ENCODE data around the gene SGMS1. TPM values are rescaled to one million over a fixed set of nuclear protein-coding genes. Genes with fewer than 3 reads are reported as not detected.

SGMS1 gene
- polyA plus RNA-seq, 1 of the 3 experiments (the other 2 are of a cell fraction), result 6.3 TPM

DNA sequence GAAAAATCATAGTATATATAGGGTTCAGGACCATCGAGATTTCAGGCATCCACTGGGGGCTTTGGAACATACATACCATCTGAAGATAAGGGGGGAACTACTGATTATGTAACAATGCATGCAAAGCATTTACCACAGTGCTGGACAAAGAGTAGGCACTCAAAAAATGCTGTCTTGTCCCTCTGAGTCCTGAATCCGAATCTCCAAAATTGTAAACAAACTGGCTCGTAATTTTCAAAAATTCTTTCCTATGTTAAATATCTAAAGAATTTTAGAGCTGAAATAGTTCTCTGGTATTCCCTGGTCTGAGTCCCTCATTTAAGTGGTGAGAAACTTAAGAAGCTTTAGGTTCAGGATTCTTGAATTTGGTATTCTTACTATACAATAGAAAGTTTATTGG, 204.7 kb downstream of the SGMS1 start:
- H3K9ac ChIP-seq, result no peak overlapping the region
- H2AFZ ChIP-seq (ENCODE audit: low read depth), result no peak overlapping the region
- H3K27ac ChIP-seq (ENCODE audit: low read depth in 2 of 2, low read length in 1 of 2), result no peak overlapping the region
- no peak overlapping the region for H3K4me3 ChIP-seq (ENCODE audit: low read depth in 2 of 2, low read length in 1 of 2)
- no peaks in the 10 kb centered on the region for H3K9me3 ChIP-seq
- H3K36me3 ChIP-seq (replicated peaks in 1 of 2; ENCODE audit: control insufficient read depth in 1 of 2, insufficient read depth in 2 of 2, low read length in 1 of 2), result no peaks in the 10 kb centered on the region
- H3F3A ChIP-seq (replicated peaks; ENCODE audit: insufficient read depth), result no peaks in the 10 kb centered on the region
- H3K79me2 ChIP-seq (ENCODE audit: insufficient read depth), result peaks cover 38% of the 10 kb centered on the region
- TF ChIP-seq, protein P1, sequence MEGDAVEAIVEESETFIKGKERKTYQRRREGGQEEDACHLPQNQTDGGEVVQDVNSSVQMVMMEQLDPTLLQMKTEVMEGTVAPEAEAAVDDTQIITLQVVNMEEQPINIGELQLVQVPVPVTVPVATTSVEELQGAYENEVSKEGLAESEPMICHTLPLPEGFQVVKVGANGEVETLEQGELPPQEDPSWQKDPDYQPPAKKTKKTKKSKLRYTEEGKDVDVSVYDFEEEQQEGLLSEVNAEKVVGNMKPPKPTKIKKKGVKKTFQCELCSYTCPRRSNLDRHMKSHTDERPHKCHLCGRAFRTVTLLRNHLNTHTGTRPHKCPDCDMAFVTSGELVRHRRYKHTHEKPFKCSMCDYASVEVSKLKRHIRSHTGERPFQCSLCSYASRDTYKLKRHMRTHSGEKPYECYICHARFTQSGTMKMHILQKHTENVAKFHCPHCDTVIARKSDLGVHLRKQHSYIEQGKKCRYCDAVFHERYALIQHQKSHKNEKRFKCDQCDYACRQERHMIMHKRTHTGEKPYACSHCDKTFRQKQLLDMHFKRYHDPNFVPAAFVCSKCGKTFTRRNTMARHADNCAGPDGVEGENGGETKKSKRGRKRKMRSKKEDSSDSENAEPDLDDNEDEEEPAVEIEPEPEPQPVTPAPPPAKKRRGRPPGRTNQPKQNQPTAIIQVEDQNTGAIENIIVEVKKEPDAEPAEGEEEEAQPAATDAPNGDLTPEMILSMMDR (IDR thresholded peaks at IDR 0.05), result no peak
- no peak for TF ChIP-seq FOXM1 (IDR thresholded peaks at IDR 0.05; ENCODE audit: low read depth)
- no peaks in the 10 kb centered on the region for H3K27me3 ChIP-seq (ENCODE audit: insufficient read depth)
- H3K9me2 ChIP-seq, result no peaks in the 10 kb centered on the region
- H3K4me2 ChIP-seq, result peak overlapping the region; percentile 85
- POLR2A ChIA-PET, result no interaction called here
- H3K4me1 ChIP-seq (ENCODE audit: control insufficient read depth in 1 of 2, insufficient read depth in 2 of 2, low read depth in 1 of 2, low read length in 1 of 2), result peaks cover 5% of the 10 kb centered on the region in 2 experiments; a peak in 1 of 4 replicates
- DNase-seq, result no peak
- peaks cover 7% of the 10 kb centered on the region; the same call in 1 of the 2 replicates for H4K20me1 ChIP-seq (ENCODE audit: insufficient read depth)
- 84% methylated on average over 3 of the region's 3 CpGs for WGBS (ENCODE audit: low lambda C conversion rate)
- CTCF ChIA-PET, result interaction anchor here (1.1 kb wide), 1 partner anchor 15 kb away, joined by 3 read pairs; no protein-coding TSS in a partner anchor

GRCh38 chr10:50417886-50418830, 205.6 kb downstream of the SGMS1 start:
- H3K27ac ChIP-seq (ENCODE audit: low read depth in 2 of 2, low read length in 1 of 2), result peak overlapping the region in 1 of 2 experiments; percentile 55; a peak in 2 of 4 replicates
- peak overlapping the region; percentile 67 to 77 for H3K4me3 ChIP-seq (ENCODE audit: low read depth in 2 of 2, low read length in 1 of 2)
- no peaks in the 10 kb centered on the region for H3K36me3 ChIP-seq (replicated peaks in 1 of 2; ENCODE audit: control insufficient read depth in 1 of 2, insufficient read depth in 2 of 2, low read length in 1 of 2)
- peak overlapping the region; percentile 85 for H3K4me2 ChIP-seq
- H3F3A ChIP-seq (replicated peaks; ENCODE audit: insufficient read depth), result no peaks in the 10 kb centered on the region
- peaks cover 9% of the 10 kb centered on the region; the same call in 1 of the 2 replicates for H4K20me1 ChIP-seq (ENCODE audit: insufficient read depth)
- peak; percentile 76 for DNase-seq
- peak overlapping the region; percentile 71 for H2AFZ ChIP-seq (ENCODE audit: low read depth)
- H3K4me1 ChIP-seq (ENCODE audit: control insufficient read depth in 1 of 2, insufficient read depth in 2 of 2, low read depth in 1 of 2, low read length in 1 of 2), result peaks cover 5% of the 10 kb centered on the region in 2 experiments; a peak in 1 of 4 replicates
- H3K27me3 ChIP-seq (ENCODE audit: insufficient read depth), result no peaks in the 10 kb centered on the region
- H3K9me2 ChIP-seq, result no peaks in the 10 kb centered on the region
- H3K9ac ChIP-seq, result peak overlapping the region; percentile 73
- WGBS (ENCODE audit: low lambda C conversion rate), result 18% methylated on average over 18 of the region's 62 CpGs
- no peaks in the 10 kb centered on the region for H3K9me3 ChIP-seq
- ChIA-PET CTCF (no interaction called here), POLR2A (no interaction called here)
- H3K79me2 ChIP-seq (ENCODE audit: insufficient read depth), result peaks cover 47% of the 10 kb centered on the region
- TF ChIP-seq, protein P2, sequence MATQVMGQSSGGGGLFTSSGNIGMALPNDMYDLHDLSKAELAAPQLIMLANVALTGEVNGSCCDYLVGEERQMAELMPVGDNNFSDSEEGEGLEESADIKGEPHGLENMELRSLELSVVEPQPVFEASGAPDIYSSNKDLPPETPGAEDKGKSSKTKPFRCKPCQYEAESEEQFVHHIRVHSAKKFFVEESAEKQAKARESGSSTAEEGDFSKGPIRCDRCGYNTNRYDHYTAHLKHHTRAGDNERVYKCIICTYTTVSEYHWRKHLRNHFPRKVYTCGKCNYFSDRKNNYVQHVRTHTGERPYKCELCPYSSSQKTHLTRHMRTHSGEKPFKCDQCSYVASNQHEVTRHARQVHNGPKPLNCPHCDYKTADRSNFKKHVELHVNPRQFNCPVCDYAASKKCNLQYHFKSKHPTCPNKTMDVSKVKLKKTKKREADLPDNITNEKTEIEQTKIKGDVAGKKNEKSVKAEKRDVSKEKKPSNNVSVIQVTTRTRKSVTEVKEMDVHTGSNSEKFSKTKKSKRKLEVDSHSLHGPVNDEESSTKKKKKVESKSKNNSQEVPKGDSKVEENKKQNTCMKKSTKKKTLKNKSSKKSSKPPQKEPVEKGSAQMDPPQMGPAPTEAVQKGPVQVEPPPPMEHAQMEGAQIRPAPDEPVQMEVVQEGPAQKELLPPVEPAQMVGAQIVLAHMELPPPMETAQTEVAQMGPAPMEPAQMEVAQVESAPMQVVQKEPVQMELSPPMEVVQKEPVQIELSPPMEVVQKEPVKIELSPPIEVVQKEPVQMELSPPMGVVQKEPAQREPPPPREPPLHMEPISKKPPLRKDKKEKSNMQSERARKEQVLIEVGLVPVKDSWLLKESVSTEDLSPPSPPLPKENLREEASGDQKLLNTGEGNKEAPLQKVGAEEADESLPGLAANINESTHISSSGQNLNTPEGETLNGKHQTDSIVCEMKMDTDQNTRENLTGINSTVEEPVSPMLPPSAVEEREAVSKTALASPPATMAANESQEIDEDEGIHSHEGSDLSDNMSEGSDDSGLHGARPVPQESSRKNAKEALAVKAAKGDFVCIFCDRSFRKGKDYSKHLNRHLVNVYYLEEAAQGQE (IDR thresholded peaks at IDR 0.05; ENCODE audit: low read depth, low read length), result no peak
- TF ChIP-seq, protein P1 (IDR thresholded peaks at IDR 0.05), result peak; percentile 13; the same call in 1 of the 2 replicates
- no peak for TF ChIP-seq EZH2phosphoT487 (IDR thresholded peaks at IDR 0.05; ENCODE audit: borderline replicate concordance, low read depth)
- TF ChIP-seq, protein P3, sequence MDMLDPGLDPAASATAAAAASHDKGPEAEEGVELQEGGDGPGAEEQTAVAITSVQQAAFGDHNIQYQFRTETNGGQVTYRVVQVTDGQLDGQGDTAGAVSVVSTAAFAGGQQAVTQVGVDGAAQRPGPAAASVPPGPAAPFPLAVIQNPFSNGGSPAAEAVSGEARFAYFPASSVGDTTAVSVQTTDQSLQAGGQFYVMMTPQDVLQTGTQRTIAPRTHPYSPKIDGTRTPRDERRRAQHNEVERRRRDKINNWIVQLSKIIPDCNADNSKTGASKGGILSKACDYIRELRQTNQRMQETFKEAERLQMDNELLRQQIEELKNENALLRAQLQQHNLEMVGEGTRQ (IDR thresholded peaks at IDR 0.05; ENCODE audit: borderline replicate concordance, low read depth, low read length), result no peak
- no peak for TF ChIP-seq SIN3A (IDR thresholded peaks at IDR 0.05; ENCODE audit: borderline replicate concordance, low read depth, low read length)
- no peak; the same call in 1 of the 2 replicates for TF ChIP-seq JUND (IDR thresholded peaks at IDR 0.05)
- no peak for TF ChIP-seq POLR2AphosphoS5 (IDR thresholded peaks at IDR 0.05; ENCODE audit: low read depth, low read length)
- TF ChIP-seq RAD21 (IDR thresholded peaks at IDR 0.05; ENCODE audit: low read length), result no peak
- TF ChIP-seq NFIC (IDR thresholded peaks at IDR 0.05; ENCODE audit: borderline replicate concordance), result no peak
- peak; percentile 65; the same call in 1 of the 2 replicates for TF ChIP-seq FOSL2 (IDR thresholded peaks at IDR 0.05; ENCODE audit: borderline replicate concordance, low read depth)
- no peak for TF ChIP-seq ELF1 (IDR thresholded peaks at IDR 0.05)
- TF ChIP-seq, protein P4, sequence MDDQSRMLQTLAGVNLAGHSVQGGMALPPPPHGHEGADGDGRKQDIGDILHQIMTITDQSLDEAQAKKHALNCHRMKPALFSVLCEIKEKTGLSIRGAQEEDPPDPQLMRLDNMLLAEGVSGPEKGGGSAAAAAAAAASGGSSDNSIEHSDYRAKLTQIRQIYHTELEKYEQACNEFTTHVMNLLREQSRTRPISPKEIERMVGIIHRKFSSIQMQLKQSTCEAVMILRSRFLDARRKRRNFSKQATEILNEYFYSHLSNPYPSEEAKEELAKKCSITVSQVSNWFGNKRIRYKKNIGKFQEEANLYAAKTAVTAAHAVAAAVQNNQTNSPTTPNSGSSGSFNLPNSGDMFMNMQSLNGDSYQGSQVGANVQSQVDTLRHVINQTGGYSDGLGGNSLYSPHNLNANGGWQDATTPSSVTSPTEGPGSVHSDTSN (IDR thresholded peaks at IDR 0.05), result peak; percentile 77
- no peak for TF ChIP-seq MEF2A (IDR thresholded peaks at IDR 0.05; ENCODE audit: borderline replicate concordance, low read depth)
- TF ChIP-seq EP300 (IDR thresholded peaks at IDR 0.05; ENCODE audit: borderline replicate concordance in 1 of 2, low read depth in 1 of 2, low read length in 1 of 2), result no peak
